Measurements from ENCODE around the gene EFNA5.
"Not testable (repeated sequence)": the region's sequence is repeated elsewhere in the genome, so short reads cannot be mapped to it uniquely, and the experiment has no call there.

EFNA5 gene

DNA sequence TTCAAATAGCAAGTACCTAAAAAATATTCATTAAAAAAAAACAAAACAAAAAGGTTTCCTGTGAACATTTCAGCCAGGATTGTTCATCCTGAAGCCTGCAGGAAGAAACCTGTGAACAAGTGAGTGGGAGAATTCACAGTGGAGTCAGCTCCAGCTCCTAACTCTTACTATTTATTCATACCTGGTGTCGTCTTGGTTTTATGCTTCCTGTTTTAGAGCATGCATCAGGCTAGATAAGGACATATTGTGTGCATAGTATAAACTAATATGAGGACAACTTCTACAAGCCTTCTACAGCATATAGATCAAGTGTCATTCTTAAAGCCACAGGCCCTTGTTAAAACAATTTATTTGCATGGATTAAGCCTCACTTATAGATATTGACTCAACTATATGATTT, 169.9 kb downstream of the EFNA5 start:
- no peak for DNase-seq (ENCODE audit: low spot score)
- in situ Hi-C loops (cut with MboI; ENCODE audit: low pct_unique_long_range_greater_than_20kb, low sequenced_read_pairs, unreplicated experiment), result no loop called here
- TF ChIP-seq, protein P1, sequence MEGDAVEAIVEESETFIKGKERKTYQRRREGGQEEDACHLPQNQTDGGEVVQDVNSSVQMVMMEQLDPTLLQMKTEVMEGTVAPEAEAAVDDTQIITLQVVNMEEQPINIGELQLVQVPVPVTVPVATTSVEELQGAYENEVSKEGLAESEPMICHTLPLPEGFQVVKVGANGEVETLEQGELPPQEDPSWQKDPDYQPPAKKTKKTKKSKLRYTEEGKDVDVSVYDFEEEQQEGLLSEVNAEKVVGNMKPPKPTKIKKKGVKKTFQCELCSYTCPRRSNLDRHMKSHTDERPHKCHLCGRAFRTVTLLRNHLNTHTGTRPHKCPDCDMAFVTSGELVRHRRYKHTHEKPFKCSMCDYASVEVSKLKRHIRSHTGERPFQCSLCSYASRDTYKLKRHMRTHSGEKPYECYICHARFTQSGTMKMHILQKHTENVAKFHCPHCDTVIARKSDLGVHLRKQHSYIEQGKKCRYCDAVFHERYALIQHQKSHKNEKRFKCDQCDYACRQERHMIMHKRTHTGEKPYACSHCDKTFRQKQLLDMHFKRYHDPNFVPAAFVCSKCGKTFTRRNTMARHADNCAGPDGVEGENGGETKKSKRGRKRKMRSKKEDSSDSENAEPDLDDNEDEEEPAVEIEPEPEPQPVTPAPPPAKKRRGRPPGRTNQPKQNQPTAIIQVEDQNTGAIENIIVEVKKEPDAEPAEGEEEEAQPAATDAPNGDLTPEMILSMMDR (IDR thresholded peaks at IDR 0.05; ENCODE audit: extremely low read depth, insufficient read depth, missing control alignments), result no peak

DNA sequence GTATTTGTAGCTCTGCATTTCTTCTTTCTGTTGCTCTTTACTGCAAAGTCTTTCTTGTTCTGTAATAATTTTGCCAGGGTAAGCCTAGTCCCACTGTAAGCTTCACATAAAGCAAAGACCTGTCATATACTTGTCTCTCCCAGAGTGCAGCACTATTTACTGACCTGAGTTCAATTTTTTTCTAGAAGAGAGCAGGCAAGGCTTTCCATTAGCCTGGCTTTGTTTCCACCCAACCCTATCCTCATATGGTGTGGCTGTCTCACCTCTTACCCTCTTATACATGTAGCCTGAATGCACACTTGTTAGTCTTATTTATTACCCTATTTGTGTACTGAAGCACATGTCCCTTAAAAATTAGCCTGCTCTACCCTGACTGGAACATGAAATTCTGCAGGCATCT, 170.4 kb downstream of the EFNA5 start:
- no peak for DNase-seq (ENCODE audit: low spot score)
- in situ Hi-C loops (cut with MboI; ENCODE audit: low pct_unique_long_range_greater_than_20kb, low sequenced_read_pairs, unreplicated experiment), result no loop called here
- TF ChIP-seq, protein P1 (IDR thresholded peaks at IDR 0.05; ENCODE audit: extremely low read depth, insufficient read depth, missing control alignments), result no peak

DNA sequence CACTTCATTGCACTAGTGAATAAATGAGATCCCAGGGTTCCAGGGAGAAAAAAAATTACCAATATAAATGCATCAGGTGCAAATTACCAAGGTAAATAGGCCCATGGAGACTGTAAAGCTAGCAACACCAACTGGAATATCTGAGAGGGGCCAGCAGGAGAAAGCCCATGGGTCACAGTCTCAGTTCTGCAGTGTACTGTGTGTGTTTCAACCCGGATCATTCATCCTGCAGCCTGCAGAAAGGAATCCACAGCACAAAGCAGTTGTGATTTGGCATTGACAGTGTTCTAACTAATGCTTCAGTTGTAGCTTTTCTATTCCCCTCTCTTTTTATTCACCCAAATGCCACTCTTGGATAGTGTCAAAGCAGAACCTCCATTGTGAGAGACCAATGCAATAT, 171.0 kb downstream of the EFNA5 start:
- in situ Hi-C loops (cut with MboI; ENCODE audit: low pct_unique_long_range_greater_than_20kb, low sequenced_read_pairs, unreplicated experiment), result no loop called here
- TF ChIP-seq, protein P1 (IDR thresholded peaks at IDR 0.05; ENCODE audit: extremely low read depth, insufficient read depth, missing control alignments), result no peak
- no peak for DNase-seq (ENCODE audit: low spot score)

DNA sequence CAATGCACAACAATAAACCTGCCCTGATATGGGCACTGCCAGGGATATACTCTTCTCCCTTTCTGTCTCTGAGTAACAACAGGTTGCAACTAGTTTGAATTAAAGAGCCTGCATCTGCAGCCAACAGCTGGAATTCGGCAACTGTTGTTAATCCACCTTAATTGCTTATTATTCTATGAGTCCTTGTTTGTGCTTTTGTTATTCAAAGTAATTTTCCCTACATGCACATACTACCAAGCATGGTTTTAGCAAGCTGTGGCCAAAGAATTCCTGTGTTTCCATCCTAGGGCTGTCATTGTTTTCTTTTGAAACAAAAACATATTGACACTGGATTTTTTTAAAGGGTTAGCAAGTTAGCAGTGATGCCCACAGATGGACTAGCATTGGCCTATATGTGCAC, 171.5 kb downstream of the EFNA5 start:
- TF ChIP-seq, protein P1 (IDR thresholded peaks at IDR 0.05; ENCODE audit: extremely low read depth, insufficient read depth, missing control alignments), result no peak
- DNase-seq (ENCODE audit: low spot score), result no peak
- in situ Hi-C loops (cut with MboI; ENCODE audit: low pct_unique_long_range_greater_than_20kb, low sequenced_read_pairs, unreplicated experiment), result no loop called here

DNA sequence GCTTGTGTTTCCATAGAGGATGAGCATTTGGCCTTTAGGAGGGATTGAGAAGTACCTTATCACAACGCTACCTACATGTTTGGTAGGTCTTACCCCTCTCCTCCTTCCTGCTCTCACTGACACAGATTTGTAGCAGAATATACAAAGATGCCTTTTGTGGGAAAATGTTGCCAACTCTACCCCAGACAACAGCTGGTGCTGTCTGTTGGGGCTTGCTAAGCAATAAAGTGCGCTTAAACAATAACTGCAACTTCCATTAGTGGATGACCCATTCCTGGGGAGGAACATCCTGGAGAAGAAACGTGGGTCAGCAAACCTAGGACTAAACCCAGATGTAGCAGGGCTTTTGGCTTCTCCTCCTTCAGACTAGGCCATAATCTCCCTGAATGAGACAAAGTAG, 174.3 kb downstream of the EFNA5 start:
- in situ Hi-C loops (cut with MboI; ENCODE audit: low pct_unique_long_range_greater_than_20kb, low sequenced_read_pairs, unreplicated experiment), result no loop called here
- TF ChIP-seq, protein P1 (IDR thresholded peaks at IDR 0.05; ENCODE audit: extremely low read depth, insufficient read depth, missing control alignments), result no peak
- DNase-seq (ENCODE audit: low spot score), result no peak

DNA sequence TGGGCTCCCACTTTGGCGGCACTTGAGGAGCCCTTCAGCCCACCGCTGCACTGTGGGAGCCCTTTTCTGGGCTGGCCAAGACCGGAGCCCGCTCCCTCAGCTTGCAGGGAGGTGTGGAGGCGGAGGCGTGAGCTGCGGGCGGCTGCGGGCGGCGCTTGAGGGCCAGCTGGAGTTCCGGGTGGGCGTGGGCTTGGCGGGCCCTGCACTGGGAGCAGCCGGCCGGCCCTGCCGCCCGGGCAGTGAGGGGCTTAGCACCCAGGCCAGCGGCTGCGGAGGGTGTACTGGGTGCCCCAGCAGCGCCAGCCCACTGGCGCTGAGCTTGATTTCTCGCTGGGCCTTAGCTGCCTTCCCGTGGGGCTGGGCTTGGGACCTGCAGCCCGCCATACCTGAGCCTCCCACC, 176.6 kb downstream of the EFNA5 start:
- DNase-seq (ENCODE audit: low spot score); in situ Hi-C loops (cut with MboI; ENCODE audit: low pct_unique_long_range_greater_than_20kb, low sequenced_read_pairs, unreplicated experiment): not testable (repeated sequence)

DNA sequence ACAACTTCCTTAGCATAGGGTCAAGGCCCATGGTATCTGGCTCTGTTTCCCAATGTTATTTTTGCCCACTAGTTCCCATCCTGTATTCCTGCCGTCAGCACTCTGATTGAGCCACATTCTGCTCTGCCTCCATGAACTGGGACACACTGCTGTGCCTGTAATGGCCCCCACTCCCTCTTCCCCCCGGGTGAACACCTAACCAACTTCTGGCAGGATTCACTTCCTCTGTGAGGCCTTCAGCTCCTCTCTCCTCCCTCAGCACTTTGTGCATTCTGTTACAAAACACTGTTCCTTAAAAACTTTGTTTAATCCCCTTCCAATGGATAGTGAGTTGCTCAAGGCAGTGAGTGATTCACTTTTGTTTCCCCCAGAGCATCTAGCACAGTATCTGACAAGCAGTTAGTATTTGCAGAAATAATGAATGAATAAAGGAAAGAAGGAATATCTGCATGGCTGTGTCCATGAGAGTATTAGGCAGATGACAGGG, 183.6 kb downstream of the EFNA5 start:
- TF ChIP-seq, protein P1 (IDR thresholded peaks at IDR 0.05; ENCODE audit: extremely low read depth, insufficient read depth, missing control alignments), result no peak
- in situ Hi-C loops (cut with MboI; ENCODE audit: low pct_unique_long_range_greater_than_20kb, low sequenced_read_pairs, unreplicated experiment), result no loop called here
- DNase-seq (ENCODE audit: low spot score), result no peak
